HG03175 (cell line): Measurements from ENCODE around the gene ATE1.
"Not testable (repeated sequence)": the region's sequence is repeated elsewhere in the genome, so short reads cannot be mapped to it uniquely, and the experiment has no call there.

Experiments used
- ATAC-seq: cut with Tn5 transposase; IDR thresholded peaks from one replicate; pipeline ENCODE4 v1.9.1; 2021; ENCODE audit warnings: mild to moderate bottlenecking, moderate library complexity; ENCODE audit not compliant: unreplicated experiment

ATE1 gene

GRCh38 chr10:121927841-121928527 lies at the start of gene ATE1:
ATE1 (minus strand) TSS chr10:121928031; CDS start chr10:121927949, 82 bp downstream.
- ATAC-seq, result peak; percentile 85

GRCh38 chr10:121976607-121977006 lies 48.8 kb upstream of the ATE1 start:
- ATAC-seq, result no peak

GRCh38 chr10:121975295-121976086 lies 47.7 kb upstream of the ATE1 start:
- ATAC-seq, result peak; percentile 22

DNA sequence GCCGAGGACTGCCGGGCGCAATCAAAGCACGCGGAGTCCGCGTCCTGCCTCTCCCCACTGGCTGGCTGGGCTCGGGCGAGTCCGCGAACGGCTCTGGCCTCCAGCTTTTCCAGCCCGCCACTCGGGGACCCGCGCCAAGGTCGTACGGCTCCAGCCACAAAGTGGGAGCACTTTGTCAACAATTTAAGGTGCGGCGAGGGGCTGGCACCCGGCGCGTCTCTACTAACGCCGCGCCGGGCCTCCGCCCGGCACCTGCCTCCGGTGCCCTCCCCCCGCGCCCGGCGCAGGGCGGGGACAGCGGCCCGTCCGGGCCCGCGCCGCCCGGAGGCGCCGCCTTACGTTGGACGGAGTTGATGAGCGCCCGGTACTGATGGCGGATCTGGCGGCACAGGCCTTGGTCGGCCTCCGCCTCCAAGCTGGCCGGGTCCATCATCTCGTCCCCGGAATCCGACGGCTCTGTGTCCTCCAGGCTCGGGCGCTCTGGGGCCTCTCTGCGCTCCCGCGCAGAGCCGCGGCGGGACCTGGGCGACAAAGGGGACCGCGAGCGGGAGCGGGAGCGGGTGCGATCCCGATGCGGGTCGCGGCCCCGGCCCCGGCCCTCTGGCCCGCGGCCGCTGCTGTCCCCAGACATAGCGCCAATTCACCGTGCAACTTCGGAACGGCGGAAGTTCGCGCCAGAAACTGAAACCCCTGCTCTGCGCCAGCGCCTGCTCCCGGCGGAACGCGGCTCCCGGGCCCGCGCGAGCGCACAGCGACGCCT lies 46.9 kb upstream of the ATE1 start, which contains the start of gene NSMCE4A:
Gene NSMCE4A, minus strand, starts transcription at position 683 of the 760 bp plus-strand sequence. Its CDS starts 52 bp downstream, at position 631.
- ATAC-seq, result peak; percentile 83

DNA sequence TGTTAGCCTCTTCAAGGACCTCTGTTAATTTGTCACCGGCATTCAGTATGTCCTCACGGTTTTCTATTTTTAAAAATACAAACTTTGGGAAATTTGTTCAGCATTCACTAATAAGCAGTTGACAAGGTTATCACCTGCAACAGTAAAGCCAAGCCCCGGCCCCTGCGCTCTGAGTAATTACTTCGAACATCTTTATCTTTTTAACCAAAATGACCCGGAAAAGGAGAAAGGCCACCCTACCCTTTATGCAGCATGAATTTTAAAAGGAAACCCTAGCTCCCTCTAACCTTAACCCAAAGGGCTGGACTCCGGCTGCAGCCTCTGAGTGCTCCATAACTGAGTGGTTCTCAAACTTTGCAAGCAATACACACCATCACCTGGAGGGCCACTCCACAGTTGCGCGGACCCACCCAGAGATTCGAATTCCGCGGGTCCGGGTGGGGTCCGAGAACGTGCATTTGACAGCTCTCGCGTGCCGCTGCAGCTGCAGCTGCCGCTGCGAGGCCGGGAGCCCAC lies 46.2 kb upstream of the ATE1 start:
- peak; percentile 36 for ATAC-seq

DNA sequence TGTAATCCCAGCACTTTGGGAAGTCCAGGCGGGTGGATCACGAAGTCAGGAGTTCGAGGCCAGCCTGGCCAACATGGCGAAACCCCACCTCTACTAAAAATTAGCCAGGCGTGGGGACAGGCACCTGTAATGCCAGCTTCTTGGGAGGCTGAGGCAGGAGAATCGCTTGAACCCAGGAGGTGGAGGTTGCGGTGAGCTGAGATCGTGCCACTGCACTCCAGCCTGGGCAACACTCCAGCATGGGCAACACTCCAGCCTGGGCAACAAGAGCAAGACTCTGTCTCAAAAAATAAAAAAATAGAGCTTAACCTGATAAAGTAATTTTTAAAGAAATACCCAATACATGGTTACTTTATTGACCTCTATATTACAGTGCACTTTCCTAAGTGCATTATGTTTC lies 41.3 kb upstream of the ATE1 start:
- ATAC-seq, result not testable (repeated sequence)

DNA sequence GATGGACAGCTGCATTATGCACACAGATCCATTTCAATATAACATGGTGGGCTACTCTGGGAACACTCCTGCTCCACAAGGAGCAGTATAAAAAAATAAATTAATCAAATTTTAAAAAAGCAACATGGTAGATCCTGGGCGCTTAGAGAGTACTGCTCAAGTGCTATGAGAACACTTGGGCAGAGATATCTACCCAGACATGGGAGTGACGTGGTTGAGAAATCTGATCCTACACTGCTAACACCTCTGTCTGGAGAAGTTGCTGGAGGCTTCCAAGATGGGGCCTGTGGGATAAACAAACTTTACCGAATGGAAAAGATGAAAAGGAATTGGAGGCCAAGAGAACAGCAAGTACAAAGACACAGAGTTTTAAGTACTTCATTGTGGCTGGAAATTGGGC lies 38.2 kb upstream of the ATE1 start:
- ATAC-seq, result no peak

DNA sequence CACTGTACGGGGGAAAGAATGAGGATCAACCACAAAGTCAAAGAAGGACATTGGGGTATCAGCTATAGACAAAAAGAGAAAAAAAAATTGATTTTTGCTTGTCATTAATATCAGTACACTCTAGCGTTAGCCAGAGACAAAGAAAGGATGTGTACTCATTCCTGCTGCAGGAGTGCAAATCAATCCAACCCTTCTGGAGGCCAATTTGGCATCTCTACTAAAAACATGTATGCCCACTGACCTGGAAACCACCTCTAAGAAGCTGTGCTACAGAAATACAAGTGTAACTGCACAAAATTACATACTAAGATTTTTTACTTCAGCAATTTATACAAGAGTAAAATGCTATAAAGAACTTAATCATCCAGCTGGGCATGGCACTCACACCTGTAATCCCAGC lies 33.6 kb upstream of the ATE1 start:
- no peak for ATAC-seq

DNA sequence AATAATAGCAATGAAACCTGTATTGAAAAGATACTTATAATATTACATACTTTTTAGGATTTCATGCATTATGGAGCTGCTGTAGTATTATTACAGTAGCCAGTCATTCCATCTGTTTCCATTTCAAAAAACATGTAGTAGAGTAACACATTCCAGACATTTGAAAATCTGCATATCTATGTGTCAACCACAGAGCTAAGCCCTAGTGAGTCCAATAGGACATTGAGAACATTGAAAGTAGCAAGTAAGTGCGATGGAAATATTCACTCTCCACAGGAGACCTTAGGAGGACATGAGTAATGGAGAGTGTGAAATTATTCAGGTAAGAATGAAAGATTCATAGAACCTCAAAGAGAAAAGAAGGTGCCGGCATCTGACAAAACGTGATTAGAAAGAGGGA lies 31.8 kb upstream of the ATE1 start:
- no peak for ATAC-seq

- no peak for ATAC-seq
These were observed 28.6 kb upstream of the ATE1 start for GRCh38 chr10:121956111-121957061.

- no peak for ATAC-seq
These were observed 24.4 kb upstream of the ATE1 start for GRCh38 chr10:121952226-121952625.

DNA sequence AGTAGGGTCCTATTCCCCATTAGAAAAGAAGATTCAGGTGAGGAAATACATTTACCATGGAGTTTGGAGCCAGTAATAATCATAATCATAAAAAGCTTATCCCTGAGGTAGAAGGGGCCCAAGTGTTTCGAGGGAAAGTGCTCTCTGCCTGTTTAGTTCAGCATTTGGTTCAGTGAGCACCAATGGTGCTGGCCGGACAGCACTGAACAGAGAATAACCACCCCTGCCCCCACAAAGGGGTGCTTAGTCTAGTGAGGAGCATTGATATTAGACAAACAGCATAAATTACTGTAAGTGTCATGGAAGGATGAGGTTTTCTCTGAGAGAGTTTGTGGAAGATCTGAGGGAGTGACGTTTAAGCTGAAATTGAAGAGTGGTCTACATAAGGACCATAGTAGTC lies 21.6 kb upstream of the ATE1 start:
- ATAC-seq, result no peak

DNA sequence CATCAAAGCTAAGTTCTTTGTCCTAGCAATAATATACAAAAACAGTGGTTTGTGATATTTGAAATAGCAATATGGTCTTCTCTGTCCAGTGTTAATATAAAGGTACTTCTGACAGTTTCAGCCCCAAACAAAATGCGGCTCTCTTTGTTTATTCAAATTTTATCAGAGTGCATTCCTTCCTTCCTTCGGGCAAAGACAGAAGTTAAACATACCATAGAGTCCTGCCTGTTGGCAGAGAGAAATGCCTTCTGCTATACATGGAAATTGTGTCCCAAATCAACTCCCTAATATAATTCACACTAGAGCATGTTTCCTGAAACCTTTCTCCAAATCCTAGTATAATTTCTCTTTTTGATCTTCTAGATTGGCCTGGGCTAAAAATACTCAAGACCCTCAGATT lies 21.2 kb upstream of the ATE1 start:
- no peak for ATAC-seq

- no peak for ATAC-seq
These were observed 19.8 kb upstream of the ATE1 start for GRCh38 chr10:121947343-121948330.

DNA sequence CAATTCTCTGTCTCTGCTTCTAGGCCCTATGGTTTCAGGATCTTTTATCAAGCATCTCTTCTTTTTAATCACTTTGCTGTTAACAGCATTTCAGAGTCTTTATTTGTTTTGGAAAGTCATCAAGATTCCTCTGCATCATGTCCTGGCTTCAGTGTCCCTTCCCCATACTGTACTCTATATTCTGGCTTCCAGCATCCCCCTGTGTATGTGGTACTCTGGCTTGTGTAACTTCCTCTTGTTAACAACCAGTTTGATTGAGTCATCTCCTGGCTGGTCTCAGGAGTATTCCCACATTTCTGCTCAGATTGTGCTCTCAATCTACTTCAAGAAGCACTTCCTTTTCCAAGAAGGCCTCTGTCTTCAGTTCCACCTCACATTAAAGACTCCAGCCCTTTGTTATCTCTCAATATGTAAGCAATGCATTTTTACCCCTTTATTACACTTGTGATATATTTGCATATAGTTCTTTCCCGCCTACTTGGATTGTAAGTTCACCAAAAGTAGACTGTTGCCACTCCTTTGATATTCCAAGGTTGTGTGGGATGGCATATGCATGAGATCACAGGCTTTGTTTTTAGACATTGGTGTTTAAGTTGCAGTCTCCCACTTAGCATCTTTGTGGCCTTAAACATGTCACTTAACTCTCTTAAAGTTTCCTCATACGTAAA lies 15.1 kb upstream of the ATE1 start:
- ATAC-seq, result no peak

DNA sequence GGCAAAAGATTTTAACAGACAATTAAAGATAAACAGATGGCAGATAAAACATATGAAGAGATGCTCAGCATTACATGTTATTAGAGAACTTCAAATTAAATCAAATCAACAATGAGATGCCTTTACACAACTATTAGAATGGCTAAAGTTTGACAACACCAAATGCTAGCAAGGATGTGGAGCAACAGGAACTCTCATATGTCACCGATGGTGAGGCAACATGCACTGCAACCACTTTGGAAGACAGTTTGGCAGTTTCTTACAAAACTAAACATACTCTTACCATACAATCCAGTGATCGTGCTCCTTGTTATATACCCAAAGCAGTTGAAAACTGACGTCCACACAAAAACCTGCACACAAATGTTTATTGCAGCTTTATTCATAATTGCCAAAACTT lies 13.7 kb upstream of the ATE1 start:
- ATAC-seq, result no peak

DNA sequence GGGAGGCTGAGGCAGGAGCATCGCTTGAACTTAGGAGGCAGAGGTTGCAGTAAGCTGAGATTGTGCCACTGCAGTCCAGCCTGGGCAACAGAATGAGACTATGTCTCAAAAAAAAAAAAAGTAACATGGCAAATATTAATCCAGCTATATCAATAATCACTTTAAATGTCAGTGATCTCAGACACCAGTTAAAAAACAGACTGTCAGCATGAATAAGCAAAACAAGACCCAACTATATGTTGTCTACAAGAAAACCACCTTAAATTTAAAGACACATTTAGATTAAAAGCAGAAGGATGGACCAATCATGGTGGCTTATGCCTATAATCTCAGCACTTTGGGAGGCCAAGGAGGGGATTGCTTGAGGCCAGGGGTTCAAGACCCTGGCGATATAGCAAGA lies 8.5 kb upstream of the ATE1 start:
- no peak for ATAC-seq

DNA sequence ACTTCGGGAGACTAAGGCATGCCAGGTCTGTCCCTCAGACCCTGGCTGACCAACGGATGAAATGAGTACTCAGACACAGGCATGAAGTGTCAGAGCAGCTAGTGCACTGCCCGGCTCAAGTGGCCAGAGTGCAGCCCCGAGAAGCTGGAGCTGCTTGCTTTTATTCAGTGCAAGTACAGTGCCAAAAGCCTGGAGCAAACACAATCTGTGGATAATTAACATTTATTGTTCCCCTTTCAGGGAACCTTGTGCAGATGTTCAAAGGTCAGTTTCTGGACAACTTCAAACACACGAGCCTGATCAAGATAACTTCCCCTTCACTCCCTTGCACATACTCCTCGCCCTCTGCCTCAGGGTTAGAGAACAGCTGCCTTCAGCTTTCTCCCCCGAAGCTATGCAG lies 7.9 kb upstream of the ATE1 start:
- no peak for ATAC-seq
